SH-SY5Y (cell line): ENCODE data around the gene DDAH2.

ENCODE experiments used
- GATA2 ChIP-seq: IDR thresholded peaks from 2 replicates; pipeline ENCODE4 v1.6.1; 2011; ENCODE audit warnings: mild to moderate bottlenecking, low read depth, low read length
- GATA3 ChIP-seq: IDR thresholded peaks from 2 replicates; pipeline ENCODE4 v1.6.1; 2011; ENCODE audit warnings: low read depth, mild to moderate bottlenecking, low read length, moderate library complexity

GRCh38 chr6:31681135-31681671 is 47.9 kb downstream of the DDAH2 start:
- TF ChIP-seq GATA2 (no peak), GATA3 (no peak)
